Frontal cortex (tissue), 4 donors: Measurements from ENCODE around the gene SEC63. TPM values are rescaled to one million over a fixed set of nuclear protein-coding genes. Genes with fewer than 3 reads are reported as not detected.
"Not testable (repeated sequence)": the region's sequence is repeated elsewhere in the genome, so short reads cannot be mapped to it uniquely, and the experiment has no call there.

Source experiments
- DNase-seq, 2 donors: peaks; one replicate each; pipeline ENCODE4 v3.0.0; 2012; ENCODE audit warnings: low spot score in 2 of 2
- FAIRE-seq: peaks from 2 replicates; lab custom pipeline; 2012; peaks lifted over from hg19 to GRCh38; lab: Jason Lieb, UNC
- total RNA-seq: library from RNA; depleted of rRNA; stranded (reverse); fragments of >200 nt; gene quantifications from one replicate; pipeline ENCODE4 v1.2.3, GENCODE V29; 2014
- donor health status: control.
- donor health status: control.
- donor health status: control.

SEC63 gene
- total RNA-seq, 1 donor from 2014 or later: 38.3 TPM

- FAIRE-seq (no peak), DNase-seq (no peak)
Observed at GRCh38 chr6:107976155-107976783, 18.3 kb upstream of the SEC63 start.

- FAIRE-seq: no peak
- DNase-seq: no peak
Observed at GRCh38 chr6:107973594-107973993, 15.6 kb upstream of the SEC63 start.

DNA sequence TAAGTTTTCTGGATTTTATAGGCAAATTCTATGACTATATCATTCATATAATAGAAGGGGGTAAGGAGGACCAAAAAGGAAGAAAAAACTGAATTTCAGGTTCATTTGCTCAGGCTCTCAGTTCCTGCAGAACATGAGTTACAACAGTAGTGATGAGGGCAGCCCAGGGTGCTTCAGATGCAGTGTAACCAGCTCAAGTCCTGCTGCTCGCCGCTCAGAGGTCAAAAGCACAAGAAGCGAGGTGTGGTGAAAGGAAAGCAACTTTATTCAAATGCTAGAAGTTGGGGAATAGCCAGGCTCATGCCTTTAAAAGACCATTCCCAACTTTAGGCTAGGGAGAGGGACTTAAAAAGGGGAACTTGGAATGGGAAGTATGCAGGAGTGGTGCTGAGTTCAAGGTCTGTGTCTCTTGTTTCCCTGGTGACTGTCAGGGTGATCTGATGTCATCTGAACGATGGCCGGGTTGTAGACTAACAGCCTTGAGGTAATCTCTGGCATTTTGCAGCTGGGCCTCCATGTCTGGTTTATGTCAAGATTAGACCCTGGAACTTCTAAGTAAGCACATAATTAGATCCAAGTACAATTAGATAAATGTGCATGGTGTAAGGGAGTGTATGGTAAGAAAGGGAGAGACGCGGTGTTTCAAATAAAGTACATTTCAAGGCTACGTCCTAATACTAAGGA lies 14.5 kb upstream of the SEC63 start:
- DNase-seq: no peak
- no peak for FAIRE-seq

GRCh38 chr6:107971181-107971580 lies 13.2 kb upstream of the SEC63 start:
- FAIRE-seq: no peak
- no peak for DNase-seq

DNA sequence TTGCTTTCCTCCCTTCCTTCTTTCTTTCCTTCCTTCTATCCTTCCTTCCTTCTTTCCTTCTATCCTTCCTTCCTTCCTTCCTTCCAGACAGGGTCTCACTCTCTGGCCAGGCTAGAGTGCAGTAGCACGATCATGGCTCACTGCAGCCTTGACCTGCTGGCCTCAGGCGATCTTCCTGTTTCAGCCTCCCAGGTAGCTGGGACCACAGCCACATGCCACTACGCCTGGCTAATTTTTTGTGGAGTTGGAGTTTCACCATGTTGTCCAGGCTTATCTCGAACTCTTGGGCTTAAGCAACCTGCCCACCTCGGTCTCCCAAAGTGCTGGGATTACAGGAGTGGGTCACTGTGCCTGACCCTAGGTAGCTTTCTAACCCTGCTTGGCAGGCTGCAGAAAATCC lies 12.2 kb upstream of the SEC63 start:
- no peak for FAIRE-seq
- no peak for DNase-seq

DNA sequence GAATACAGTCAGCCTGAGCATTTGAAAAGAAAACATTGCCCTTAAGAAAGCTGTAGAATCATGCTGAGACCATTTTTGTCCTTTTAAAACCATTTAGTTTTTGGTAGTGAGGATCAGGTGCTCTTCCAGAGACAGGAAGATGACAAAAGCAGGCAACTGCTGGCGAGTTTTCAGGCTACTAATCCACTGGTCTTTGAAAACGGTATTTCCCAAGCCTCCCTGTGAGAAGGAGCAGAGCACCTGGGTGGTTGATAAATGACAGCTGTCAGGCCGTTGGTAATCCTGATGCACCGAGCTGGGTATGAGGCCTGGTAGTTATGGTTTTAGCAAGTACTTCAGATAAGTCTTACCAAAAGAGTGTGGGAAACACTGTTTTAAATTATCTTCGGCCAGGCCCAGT lies 10.1 kb upstream of the SEC63 start:
- FAIRE-seq: no peak
- DNase-seq: no peak

GRCh38 chr6:107965746-107966145 lies 7.7 kb upstream of the SEC63 start:
- DNase-seq (no peak), FAIRE-seq (no peak)

DNA sequence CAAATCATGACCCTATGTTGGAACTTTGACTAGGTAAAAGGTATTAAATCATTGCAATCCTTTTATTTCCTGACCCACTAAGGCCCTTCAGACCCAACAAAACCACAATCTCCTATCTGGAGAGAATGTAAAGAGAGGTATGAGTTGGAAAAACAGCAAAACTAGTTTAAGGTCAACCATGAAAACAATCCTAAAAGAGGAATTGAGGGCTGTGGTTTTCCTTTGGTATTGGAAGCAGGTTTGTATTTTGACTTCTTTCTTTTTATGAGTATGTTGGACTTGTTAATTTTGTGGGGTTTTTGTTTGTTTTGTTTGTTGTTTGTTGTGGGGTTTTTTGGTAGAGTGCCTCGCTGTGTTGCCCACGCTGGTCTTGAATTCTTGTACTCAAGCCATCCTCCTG lies 4.7 kb upstream of the SEC63 start:
- no peak for FAIRE-seq
- DNase-seq: no peak

DNA sequence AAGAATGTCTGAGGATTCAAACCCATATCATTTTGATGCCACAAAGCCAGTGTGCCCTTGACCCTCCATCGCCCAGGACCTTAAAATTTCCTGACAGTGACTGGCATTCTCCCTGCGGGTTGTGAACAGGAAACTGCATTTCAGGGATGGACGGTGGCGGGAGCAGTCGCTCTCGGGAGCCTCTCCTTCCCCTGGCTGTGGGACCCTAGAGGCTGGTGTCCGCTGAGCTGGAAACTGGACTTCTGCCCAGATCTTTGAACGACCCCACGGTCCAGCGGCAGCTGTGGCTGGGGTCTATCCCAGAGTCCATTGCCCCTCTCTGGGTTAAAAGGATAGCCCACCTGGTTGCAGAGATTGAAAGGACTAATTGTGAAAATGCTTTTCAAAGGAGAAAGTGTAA lies 1.4 kb upstream of the SEC63 start:
- FAIRE-seq (no peak), DNase-seq (no peak)

GRCh38 chr6:107958689-107959362 lies 818 bp upstream of the SEC63 start:
- not testable (repeated sequence) for DNase-seq, FAIRE-seq

DNA sequence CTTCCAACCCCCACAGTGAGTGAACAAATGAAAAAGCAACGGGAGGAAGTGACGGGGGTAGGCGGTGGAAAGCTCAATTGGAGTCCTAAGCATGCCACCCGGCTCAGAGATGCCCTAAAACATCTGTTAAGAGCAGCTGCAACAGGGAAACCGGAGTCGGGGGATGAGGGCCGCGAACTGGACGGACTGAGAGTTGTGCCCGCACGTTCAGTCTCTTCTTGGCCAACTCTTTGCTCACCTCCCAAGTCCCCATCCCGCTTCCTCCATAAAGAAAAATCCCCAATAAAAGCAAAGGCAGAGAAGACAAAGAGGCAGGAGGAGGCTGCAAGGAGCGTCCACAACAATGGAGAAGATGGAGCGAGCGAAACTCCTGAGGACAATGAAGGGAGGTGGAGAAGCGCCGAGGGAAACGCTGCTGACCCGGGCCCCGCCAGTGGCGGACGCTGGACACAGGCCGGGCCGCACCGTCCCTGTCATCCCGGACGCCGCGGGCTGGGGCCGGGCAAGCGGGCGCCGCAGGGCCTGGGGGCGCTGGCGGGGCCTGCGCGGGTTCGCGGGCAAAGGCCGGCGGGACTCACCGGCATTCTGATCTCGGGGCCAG lies 600 bp downstream of the SEC63 start:
- no peak for FAIRE-seq
- peak; percentile 37 to 46 for DNase-seq

- DNase-seq: peak; percentile 20 to 34
Observed at GRCh38 chr6:107956586-107957307, 1.3 kb downstream of the SEC63 start.

GRCh38 chr6:107956181-107956580 lies 1.8 kb downstream of the SEC63 start:
- DNase-seq: no peak
- no peak for FAIRE-seq

More at GRCh38 chr6:107956586-107957307, 1.3 kb downstream of the SEC63 start:
- FAIRE-seq: no peak

GRCh38 chr6:107953858-107954414 lies 4.1 kb downstream of the SEC63 start:
- DNase-seq, FAIRE-seq: not testable (repeated sequence)

- FAIRE-seq: no peak
- DNase-seq: no peak
Observed at GRCh38 chr6:107943626-107944439, 14.2 kb downstream of the SEC63 start.

- no peak for FAIRE-seq
- no peak for DNase-seq
Observed at GRCh38 chr6:107942142-107942541, 15.9 kb downstream of the SEC63 start.

- FAIRE-seq: no peak
- DNase-seq: no peak
Observed at GRCh38 chr6:107941627-107942026, 16.4 kb downstream of the SEC63 start.

- FAIRE-seq (no peak), DNase-seq (no peak)
Observed at GRCh38 chr6:107941199-107941598, 16.8 kb downstream of the SEC63 start.

GRCh38 chr6:107936910-107937292 lies 21.1 kb downstream of the SEC63 start:
- not testable (repeated sequence) for DNase-seq, FAIRE-seq
